HUDEP-2 (cell line): Measurements from ENCODE around the gene SUMF1.

Source experiments
- DNase-seq, 76 experiments: peaks; one replicate each; lab custom pipeline; 2025; ENCODE audit not compliant: unreplicated experiment in 76 of 76; lab: John Stamatoyannopoulos, UW

SUMF1 gene

DNA sequence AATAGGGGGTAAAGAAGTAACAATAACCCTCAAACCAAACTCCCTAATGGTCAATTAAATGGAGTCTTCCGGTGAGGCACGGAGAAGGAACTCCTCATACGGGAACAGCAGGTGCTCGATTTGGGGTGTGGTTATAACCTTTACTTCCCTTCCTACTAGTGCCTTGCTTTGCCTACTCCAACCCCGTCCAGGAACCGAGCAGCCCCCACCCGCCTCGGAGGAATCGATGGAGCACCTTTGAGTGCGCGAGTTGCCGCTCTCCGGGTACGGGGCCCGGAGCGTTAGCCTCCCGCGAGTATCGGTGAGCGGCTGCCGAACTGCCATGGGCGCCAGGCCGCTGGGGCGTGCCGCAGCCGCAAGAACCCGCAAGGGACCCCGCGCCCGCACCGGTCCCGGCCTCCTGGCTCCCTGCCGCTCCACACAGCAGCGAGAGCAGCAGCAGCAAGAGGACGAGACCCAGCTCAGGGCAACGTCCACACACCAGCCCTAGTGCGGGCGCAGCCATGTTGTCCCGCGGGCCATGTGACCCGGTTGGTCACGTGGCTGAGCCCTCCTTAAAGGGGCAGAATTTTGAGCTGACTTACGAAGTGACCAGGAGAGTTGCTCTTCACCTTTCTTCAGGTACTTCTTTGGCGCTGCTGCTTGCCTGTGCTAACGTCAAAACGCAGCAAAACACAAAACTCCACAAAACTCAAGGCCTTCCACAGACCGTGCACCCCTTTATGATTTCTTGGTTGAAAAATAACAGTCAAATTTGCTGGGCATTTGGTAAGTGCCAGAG is at the start of gene SUMF1:
SUMF1 (minus strand) TSS at position 529 of the 781 bp plus-strand sequence; CDS start at position 505, 24 bp downstream.
- peak in 71 of 76 experiments; percentile 6 to 86 (median 61) for DNase-seq

DNA sequence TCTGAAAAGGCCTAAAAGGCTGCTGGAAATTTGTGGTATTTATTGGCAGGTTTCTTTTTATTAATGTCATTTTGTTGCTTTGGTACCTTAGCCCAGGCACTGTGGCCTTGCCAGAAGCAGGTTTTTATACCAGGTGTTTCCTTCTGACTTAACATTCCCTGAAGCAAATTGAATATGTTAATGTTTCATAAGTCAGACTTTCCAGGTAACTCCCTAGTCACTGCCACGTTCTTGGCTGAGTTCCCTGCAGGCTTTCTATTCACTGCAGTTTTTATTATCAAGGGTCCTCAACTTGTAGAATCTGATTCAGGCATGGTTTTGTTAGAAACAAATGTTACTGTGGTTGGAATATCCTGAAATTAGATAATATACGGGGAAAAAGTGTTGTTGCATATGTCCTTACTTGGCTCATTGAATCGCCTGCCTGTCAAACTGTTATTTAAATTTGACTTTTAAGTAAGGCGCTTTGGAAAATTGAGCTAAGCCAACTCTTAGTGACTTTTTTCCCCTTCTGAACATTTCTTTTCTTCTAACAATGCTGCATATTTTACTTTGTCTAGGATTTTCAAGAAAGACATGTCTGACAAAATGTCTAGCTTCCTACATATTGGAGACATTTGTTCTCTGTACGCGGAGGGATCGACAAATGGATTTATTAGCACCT is 49.0 kb upstream of the SUMF1 start:
- DNase-seq, result peak in 6 of 76 experiments; percentile 9 to 24 (median 20)

DNA sequence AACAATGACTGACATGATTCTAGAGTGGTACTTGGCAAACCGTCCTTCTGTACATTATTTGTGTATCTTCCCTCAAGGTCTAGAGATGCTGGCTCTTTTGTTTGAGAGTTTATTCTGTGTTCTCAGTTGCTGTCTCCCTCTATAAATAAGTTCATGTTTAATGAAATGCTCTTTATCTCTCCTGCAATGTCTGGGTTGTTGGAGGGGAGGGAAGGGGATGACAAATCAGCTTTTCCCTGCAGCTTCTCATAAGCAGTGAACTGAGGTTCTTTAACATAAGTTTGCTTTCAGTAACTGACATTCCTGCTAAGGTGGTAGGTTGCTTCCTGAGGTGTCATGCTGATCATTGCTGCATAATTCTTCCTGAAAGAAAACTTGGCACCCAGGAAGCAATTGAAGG is 47.8 kb upstream of the SUMF1 start:
- no peak for DNase-seq

DNA sequence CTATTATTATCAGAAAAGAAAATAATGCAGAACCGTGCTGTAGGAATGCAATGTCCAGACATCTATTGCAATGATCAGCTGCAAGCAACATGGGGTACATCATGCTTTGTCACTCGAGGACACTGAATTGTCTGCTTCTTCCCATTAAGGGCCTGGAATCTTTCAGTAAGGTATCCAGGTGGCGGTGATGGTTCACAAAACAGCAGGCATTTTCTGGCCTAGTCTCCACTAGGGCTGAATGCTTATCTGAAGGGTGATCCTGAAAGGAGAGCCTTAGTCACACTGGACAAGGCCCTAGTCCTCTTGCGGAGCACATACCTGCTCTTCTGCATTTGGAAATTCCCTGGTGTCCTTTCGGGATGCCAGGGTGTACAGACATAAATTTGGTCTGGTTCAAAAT is 47.3 kb upstream of the SUMF1 start:
- DNase-seq, result no peak

DNA sequence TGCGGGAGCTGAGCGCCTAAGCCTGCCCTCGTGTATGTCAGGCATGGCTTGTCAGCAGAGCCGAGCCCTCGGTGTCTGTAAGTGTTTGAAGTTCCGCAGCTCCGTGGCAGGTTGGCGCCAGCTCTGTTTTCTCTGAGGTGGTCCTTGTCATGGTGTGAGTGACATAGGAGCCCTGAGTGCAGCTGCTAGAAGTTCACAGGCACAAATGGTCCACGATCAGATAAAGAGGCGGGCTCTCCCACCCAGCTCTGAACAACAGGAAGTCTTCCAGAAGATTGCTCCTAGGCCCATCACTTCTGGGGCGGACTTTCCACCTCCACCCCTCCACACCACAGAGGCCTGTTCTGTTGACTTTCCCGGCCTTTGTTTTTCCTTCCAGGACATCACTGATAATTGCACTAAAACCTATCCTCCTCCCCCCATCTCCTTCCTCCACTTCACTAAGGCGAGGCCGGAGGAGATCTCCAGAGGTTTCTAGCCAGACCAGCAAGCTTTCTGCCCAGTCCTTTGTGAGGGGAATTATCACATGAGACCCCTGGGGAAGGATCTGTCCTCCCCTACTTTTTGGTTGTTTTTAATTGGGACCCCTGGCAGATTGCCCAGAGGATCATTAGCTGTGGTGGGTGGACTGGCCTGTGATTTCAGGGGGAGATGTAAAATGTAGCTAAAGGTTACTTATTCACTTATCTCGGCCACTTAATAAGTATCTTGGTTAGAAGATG is 46.0 kb upstream of the SUMF1 start:
- no peak for DNase-seq

DNA sequence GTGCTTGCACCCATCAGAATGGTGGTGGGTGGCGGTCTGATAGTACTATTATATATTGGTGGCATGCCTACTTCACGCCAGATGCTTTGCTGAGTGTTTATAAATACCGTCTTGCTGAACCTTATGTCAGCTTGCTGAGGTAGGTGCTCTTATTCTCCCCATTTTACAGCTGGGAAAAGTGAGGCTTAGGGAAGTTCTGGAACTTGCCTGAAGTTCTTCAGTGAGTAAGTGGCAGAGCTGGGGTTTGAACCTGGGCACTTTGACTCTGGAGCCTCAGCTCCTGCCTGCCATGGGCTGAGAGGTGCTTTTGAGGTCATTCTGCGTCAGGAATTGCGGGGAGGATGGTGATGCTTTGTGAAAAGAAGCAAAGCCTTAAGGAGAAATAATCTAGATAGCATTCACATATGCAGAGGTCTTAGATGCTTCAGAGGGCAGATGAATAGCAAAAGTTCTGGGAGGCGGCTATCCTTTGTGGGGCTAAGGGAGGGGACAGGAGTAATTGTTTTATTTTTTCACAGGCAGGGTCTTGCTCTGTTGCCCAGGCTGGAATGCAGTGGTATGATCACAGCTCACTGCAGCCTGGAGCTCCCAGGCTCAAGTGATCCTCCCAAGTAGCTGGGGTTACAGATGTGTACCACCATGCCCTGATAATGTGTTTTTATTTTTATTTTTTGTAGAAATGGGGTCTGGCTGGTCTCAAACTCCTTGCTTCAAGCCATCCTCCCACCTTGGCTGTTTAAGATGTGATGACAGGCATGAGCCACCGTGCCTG is 44.6 kb upstream of the SUMF1 start:
- no peak for DNase-seq

DNA sequence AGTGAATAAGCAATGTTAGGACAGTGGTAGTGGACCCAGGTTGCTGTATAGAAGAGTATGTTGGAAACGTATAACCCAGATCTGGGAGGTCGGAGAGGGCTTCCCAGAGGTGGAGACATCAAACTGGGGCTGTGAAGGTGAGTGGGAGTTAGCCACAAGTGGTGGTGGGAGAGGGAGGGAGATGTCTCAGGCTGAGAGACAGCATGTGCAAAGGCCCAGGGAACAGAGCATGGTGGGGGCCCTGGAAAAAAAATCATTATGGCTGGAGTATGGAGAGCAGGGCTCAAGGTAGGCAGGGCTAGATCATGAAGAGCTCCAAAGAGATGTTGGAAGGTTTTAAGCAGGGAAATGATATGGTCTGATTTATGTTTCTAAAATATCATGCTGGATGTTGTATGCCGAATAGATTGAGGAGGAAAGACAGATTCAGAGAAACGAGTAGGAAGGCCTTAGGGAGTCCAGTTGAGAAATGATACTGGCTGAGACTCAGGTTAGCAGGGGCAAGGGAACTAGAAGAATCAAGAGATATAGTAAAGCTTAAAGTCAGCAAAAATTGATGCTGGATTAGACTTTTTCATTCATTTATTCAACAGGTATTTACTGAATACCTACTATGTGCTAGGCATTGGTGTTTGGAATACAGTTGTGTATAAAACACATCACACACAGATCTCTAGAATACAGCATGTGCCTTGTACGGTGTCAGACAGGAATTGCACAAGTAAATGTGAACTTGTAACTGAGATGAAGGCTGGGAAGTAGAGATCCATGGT is 43.1 kb upstream of the SUMF1 start:
- no peak for DNase-seq

DNA sequence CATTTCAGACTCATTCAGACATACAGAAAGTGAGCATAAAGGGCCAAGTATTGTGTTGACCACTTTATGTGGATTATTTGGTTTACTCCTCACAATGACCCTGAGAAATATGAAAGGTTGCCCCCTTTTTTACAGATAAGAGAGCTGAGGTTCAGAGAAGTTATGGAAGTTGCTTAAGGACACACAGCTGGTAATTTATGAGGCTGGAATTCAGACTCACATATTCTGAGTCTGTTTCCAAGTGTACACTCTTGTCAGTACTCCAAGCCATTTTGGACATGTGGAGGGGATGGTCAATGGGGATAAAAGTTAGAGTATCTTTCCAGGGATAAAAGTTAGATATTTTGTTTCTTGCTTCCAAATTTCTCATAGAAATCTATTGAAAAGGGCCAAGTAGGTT is 42.0 kb upstream of the SUMF1 start:
- DNase-seq, result no peak

DNA sequence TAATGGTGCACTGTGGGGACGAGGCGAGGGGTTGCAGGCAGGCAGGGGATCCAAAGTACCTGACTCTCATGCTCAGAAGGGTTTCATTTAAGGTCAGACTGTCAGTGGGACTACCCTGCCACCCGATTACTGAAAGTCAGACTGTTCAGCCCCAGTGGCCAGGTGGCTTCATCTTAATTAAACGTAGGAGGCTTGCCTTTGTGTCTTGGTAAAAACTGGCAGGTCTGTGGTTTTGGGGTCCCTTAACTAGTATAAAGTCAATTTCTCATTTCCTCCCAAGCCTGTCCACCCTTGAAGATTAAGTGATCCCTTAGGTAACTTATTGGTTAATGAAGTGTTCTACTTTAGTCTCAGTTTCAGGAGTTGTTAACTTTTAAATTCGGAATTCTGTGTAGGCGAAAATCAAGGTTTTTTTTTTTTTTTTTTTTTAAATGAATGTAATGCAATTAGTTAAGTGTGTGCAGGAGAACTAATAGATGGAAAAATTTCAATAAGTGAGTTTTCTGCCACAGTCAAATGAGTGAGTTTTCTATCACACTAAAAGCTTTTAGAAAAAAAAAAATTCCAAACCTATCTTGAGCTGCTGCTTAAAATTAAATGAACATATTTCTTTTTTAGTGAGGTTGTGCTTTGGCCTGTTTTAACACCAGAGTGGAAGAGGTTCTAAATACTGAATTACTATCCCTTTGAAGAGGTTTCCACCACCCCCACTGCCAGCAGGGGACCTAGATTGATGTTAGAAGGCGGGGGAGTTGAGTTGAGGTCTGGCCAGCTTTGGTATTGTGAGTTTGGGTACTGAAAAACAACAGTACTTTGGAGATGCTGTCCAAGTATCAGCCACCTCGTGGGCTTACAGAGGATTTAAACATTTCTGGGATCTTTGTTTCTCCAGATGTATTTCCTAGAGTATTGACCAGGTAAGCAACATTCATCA is 41.2 kb upstream of the SUMF1 start:
- DNase-seq, result peak in 1 of 76 experiments; percentile 34

DNA sequence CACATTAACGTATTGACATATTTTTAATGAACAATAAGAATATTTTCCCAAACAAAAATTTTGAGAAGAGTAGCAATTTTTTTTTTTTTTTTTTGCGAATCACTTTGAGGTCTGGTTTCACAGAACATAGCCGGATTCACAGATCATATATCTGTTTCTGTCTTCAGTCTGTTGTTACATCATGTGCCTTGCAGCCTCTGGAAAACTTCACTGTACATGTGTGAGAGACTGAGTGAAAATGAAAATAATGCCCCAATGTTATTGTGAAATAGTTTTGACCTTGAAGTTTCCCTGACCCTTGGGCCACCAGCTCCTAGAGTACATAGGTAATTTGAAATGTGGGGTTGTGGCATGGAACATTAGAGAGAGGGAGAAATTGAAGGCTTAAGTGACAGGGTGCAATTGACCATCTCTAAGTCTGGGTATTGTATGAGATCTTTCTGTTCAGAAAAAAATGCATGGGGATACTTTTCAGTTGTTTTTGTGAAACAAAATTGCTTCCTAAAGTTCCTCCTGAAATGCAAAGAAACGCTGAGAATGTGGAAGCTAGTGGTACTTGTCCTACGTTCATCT is 40.0 kb upstream of the SUMF1 start:
- DNase-seq, result peak in 1 of 76 experiments; percentile 6

DNA sequence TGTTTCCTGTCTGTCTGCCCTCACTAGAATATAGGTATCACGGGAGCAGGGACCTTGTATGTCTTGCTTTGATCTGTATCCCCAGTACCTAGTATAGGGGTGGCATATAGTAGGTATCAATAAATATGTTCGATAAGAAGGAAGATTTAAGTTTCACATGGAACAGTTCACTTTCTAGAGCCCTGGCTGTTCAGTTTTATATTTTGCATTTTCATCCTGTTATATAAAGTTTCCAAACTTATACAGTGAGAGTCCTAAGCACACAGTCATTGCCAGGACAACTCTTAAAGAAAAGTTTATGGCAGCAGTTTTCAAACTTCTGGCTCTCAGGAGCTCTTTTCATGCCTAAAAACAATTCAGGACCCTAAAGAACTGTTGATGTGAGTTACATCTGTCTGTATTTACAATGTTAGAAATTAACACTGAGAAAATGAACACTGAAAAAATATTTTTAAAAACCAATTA is 39.5 kb upstream of the SUMF1 start:
- DNase-seq, result no peak

DNA sequence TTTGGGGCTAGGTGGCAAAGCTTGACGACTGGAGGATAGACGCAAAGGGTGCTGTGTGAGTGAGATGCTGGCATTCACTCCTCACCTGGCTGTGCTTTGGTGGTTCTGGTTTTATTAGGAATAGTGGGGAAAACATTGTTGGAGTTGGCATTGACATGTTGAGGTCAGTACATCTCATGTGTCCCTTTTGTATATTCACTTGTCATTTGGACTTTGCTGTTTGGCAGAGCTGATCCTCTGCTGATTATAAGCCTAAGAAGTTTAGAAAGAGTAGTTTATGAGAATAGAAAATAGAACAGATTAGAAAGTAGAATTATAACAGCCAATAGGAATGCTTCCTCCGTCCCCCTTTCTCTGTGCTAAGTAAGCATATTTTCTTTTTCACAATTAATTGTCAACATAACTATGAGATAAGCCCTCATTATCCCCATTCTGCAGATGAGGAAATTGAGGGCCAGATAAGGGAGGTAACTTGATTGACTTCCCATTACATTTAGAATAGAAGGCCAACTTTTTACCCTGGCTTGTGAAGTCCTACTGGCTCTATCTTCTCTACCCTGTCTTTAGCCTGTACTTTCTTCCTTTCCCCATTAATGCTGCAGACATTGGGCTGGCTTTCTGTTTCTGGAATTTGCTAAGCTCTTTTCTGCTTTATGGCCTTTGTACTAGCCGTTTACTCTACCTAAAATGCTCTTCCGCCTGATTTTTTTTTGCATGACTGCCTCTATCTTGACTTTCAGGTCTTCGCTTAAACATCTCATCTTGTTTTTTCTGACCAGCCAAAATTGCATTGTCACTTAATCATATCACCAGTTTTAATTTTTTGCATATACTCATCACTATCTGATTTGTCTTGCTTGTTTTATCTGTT is 38.9 kb upstream of the SUMF1 start:
- peak in 7 of 76 experiments; percentile 11 to 44 (median 27) for DNase-seq

DNA sequence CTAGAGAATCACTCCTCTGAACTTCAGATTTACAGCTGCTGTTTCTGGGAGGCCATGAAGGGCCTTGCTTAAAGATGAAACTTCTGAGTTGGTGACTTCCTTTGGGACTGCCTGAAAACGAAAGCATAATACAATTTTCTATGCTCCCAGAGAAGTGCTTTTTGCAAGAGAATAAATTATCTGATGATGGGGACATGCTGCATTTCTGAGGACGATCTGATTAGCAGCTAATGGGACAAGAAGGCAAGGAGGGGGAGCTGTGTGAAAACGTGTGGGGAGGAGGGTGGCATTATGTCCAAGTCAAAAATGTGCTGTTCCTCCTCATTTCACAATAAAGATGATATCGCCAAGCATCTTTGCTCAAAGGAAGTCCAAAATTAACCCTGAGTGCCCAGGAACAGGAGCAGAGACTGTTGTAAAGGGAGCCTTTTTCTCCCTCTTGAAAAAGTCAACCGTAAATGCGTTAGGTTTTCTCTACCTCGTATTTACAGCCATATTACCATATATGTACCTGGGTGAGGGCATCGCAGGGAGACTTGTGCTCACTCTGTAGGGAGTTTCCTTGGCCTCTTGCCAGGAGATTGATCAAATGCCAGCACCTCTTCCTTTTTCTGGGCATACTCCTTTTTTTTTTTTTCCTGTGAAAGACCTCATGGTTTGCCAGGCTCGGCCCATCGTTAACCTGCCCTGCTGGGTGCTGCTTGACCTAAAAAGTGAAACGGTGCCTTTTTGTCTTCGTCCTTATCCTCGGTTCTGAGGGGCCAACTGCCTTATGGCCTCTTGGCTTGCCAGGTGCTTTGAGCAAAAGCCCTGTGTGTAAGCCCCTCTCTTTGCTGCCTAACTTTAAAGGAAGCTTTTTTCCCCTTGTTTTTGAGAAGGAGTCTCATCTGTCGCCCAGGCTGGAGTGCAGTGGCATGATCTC is 37.5 kb upstream of the SUMF1 start:
- peak in 70 of 76 experiments; percentile 12 to 85 (median 50) for DNase-seq

DNA sequence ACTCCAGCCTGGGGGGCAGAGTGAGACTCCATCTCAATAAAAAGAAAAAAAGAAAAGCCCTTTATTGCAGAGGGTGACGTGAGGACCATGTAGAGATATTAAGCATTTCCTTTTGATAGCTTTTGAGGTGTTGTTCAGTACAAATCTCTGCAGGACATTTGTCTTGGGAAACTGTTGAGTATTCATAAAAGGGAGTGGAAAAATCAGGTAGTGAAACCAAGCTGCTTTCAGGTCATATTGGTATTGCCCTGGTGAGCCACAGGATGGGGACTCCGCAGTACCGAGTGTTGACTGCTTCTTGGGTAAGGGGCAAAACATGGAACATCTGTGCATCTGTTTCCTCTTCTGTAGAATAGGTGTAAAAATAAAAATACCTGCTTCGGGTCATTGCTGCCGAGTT is 36.0 kb upstream of the SUMF1 start:
- DNase-seq, result no peak

DNA sequence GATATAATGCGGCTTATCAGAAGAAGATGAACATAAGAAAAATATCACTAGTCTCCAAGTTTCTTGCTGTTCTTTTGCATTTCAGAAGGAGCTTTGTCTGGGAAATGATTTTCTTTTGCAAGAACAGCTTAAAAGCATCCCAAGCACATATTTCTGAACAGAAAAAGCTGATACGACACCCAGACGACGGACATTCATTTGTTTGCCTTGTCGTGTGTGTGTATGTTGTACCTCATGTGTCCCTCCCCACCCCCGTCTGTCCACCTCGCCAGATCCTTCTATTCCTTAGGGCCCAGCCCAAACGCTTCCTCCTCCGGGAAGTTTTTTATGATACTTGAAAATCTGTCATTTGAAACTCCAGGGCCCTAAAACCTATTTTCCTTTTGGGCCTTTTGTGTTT is 34.9 kb upstream of the SUMF1 start:
- DNase-seq, result no peak

DNA sequence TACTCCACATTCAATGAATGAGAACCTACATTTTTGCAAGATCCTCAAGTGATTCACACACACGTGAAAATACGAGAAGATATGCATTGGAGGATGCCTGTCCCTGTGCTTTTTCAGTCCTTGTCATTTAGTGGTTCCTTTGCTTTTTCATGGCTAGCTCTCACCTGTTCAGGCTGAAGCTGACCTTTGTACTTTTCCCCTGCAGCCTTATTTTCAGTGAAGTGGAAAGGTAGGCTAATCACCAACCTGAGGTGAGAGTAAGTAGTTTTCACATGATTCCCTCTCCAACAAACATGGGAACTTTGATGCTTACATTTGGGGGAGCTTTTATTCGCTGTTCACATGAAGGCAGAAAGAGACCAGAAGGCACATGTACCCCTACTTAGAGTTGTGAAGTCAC is 34.4 kb upstream of the SUMF1 start:
- no peak for DNase-seq
